ENCODE data around the gene TIGD3.

TIGD3 gene

DNA sequence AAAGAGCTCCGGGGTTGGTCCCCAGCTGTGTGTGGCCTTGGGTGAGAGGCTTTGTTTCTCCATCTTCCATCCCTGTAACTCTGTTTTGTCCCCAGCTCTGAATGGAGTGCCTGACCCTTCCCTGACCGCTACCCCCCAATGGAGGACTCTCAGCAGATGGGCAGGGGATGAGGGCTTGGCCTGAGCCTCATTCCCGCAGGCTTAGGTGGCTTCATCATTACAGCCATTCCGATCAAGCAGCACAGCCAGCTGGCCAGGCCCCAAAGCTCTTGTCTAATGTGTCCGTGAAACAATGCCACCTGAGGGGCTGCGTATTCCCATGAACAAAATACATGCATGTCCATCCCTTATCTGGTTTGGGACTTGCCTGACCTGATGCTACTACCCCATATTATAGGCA lies 43.8 kb upstream of the TIGD3 start:
- no peak for TF ChIP-seq CTCF (IDR thresholded peaks at IDR 0.05; ENCODE audit: insufficient read depth, missing control alignments)
- no peak for FAIRE-seq
- no peak for DNase-seq (ENCODE audit: insufficient read length, low spot score)

DNA sequence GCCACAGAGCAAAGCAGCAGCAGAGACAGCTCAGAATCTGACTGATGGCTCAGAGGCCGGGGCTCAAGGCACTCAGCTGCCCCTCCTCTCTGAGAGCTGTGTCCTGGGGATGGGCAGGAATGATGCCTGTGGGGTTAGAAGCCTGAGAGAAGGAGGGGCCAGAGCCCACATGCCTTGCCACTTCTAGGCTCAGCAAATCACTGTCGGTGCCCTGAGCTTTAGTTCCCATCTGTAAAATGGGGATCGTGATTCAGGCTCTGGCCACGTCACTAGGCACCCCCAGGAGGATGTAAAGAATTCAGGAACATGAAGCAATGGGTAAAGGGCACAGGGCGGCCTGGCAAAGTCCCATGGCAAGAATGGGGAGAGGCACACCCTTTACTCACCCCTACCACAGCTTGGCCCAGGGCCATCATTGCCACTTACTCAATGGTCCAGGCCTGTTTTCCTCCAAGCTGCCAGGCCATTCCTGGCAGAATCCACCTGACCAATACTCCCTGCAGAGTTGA lies 43.3 kb upstream of the TIGD3 start:
- DNase-seq (ENCODE audit: insufficient read length, low spot score) (no peak), FAIRE-seq (no peak)
- no peak for TF ChIP-seq CTCF (IDR thresholded peaks at IDR 0.05; ENCODE audit: insufficient read depth, missing control alignments)

DNA sequence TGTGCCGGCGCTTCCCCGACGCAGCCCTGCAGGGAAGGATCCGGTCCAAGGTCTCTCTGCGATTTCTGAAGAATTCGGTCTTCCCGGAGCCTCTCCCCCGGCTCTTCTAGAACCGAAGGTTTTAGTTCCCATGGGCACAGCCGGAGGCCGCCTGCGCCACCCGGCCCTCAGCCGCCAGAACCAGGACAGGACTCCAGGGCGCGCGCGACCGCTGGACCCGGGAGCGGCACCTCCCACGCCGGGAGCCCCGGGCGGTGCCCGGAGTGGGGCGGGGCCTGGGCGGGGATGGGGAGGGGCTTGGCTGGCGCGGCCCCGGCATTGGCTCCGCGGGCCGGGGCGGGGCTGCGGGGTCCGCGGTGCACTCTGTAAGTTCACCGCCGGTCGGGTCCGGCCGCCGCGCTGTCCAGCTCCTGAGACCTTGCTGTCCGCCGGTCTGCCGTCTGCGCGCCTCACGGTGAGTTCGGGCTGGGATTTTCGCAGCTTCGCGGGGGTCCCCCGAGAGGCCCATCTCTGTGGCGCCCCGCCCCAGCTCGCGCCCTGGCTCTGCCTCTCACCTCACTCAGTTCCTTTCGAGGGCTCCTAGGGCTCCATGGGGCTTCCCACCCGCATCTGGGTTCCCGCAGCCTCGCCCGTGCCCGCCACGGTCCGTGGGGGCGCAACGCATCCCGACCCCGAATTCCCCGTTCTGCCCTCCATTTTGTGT lies 39.9 kb upstream of the TIGD3 start, which contains the start of gene CDC42EP2:
TSS of gene CDC42EP2 (plus strand) at position 366 of the 703 bp plus-strand sequence. CDS start 6,033 bp downstream, outside the sequence.
- DNase-seq (ENCODE audit: insufficient read length, low spot score) (peak; percentile 74), FAIRE-seq (no peak)
- no peak for TF ChIP-seq CTCF (IDR thresholded peaks at IDR 0.05; ENCODE audit: insufficient read depth, missing control alignments)

DNA sequence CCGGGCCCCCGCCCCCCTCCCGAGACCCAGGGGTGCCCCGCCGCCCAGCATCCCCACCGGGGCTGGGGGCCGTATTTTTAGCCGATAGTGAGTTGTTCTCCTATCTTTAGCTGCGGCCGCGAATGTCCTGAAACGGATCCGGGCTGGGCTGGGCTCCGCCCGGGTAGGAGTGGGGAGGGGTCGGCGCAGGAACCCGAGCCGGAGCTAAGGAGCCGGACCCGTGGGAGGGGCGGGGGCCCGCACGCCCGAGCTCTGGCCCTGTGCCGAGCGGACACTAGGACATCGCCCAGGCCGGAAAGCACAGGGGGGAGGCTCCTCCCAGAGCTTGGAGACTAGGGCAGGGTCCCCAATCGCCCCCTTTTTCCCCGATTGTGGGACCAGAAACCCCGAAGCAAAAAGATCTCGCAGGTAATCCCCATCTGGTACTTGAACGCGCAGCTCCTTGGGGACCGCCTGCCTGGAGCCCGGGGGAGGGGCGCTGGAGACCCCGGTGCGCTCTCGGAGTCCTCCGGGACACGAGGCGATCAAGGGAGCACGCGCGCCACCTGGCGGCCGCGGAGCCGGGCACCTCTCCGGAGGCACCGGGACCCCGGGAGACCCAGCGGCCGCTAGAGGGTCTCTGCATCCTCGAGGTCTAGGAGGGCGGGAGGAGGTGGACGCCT lies 39.2 kb upstream of the TIGD3 start:
- peak; percentile 76 for TF ChIP-seq CTCF (IDR thresholded peaks at IDR 0.05; ENCODE audit: insufficient read depth, missing control alignments)

DNA sequence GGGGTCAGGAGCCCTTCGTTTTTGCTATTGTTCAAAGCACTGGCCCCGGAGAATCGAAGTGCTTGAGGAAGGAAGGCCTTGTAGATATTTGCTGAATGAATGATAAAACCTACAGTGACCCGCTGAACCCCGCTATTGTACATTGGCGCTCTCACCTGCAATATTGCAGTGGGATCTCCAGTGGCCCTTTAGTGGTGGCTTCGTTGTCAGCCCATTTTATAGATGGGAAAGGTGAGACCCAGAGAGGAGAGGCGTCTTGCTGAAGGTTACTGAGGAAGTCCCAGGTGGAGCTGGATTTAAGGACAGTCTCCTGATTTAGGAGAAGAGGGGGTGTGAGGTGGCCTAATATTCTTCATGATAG lies 38.7 kb upstream of the TIGD3 start:
- no peak for FAIRE-seq
- DNase-seq (ENCODE audit: insufficient read length, low spot score) = no peak
- no peak for TF ChIP-seq CTCF (IDR thresholded peaks at IDR 0.05; ENCODE audit: insufficient read depth, missing control alignments)

More for the DNA sequence above, 39.2 kb upstream of the TIGD3 start:
- DNase-seq (ENCODE audit: insufficient read length, low spot score) (peak; percentile 70), FAIRE-seq (no peak)

GRCh38 chr11:65316227-65317024 lies 38.1 kb upstream of the TIGD3 start:
- FAIRE-seq (no peak), DNase-seq (ENCODE audit: insufficient read length, low spot score) (no peak)
- TF ChIP-seq CTCF (IDR thresholded peaks at IDR 0.05; ENCODE audit: insufficient read depth, missing control alignments) = no peak

Measured in D721Med (cell line).